Esophagus (tissue), 2 donors: ENCODE data around the gene CASQ2. TPM values are rescaled to one million over a fixed set of nuclear protein-coding genes. Genes with fewer than 3 reads are reported as not detected.
A peak's percentile ranks its signal among the peaks of the same experiment; 100 is the strongest.

Experiments
- H3K27ac ChIP-seq, 2 donors: one replicate each; pipeline ENCODE4 v1.5.1; 2013; ENCODE audit warnings: low read depth in 2 of 2, mild to moderate bottlenecking in 2 of 2, inconsistent platforms in 1 of 2, low read length in 1 of 2, moderate library complexity in 1 of 2
- H3K27me3 ChIP-seq, 2 donors: one replicate each; pipeline ENCODE4 v1.6.1; 2013; ENCODE audit warnings: low read length in 2 of 2, control low read depth in 1 of 2, mild to moderate bottlenecking in 1 of 2; ENCODE audit not compliant: insufficient read depth in 2 of 2, control insufficient read depth in 1 of 2
- H3K36me3 ChIP-seq, 2 donors: one replicate each; pipeline ENCODE4 v1.6.1; 2013; ENCODE audit warnings: low read length in 1 of 2; ENCODE audit not compliant: control insufficient read depth in 2 of 2, insufficient read depth in 2 of 2
- H3K4me1 ChIP-seq, 2 donors: one replicate each; pipeline ENCODE4 v1.6.1; 2013; ENCODE audit warnings: low read length in 1 of 2; ENCODE audit not compliant: control insufficient read depth in 2 of 2, insufficient read depth in 2 of 2
- H3K4me3 ChIP-seq, 2 donors: one replicate each; pipeline ENCODE4 v1.5.1; 2013; ENCODE audit warnings: low read length in 2 of 2, mild to moderate bottlenecking in 2 of 2, low read depth in 1 of 2, moderate library complexity in 1 of 2
- H3K9me3 ChIP-seq, 2 donors: one replicate each; pipeline ENCODE4 v1.6.1; 2013; ENCODE audit warnings: mild to moderate bottlenecking in 2 of 2, low read depth in 1 of 2, low read length in 1 of 2, moderate library complexity in 1 of 2; ENCODE audit not compliant: control insufficient read depth in 2 of 2, insufficient read depth in 1 of 2
- WGBS, 2 donors: extraction: QIAGEN DNeasy Blood & Tissue Kit; methylation state at CpG; one replicate each; pipeline ENCODE4 v1.1.7; 2013; 5-methylcytosine and 5-hydroxymethylcytosine counted together
- polyA plus RNA-seq, 2 donors: library from polyadenylated mRNA; stranded (reverse); fragments of 200-250 nt; gene quantifications; one replicate each; pipeline ENCODE4 v1.2.3, GENCODE V29; 2013
- donor health status: healthy with polysubstance abuse.
- donor health status: Bipolar disorder and iron deficiency.

Gene CASQ2
- polyA plus RNA-seq, 2 donors, result 2.2 to 6.7 TPM

GRCh38 chr1:115764541-115764940 lies 4.0 kb downstream of the CASQ2 start:
- Histone ChIP-seq H3K4me1 (no peaks in the 10 kb centered on the region), H3K36me3 (no peaks in the 10 kb centered on the region), H3K4me3 (no peak overlapping the region), H3K27ac (no peak overlapping the region), H3K9me3 (no peaks in the 10 kb centered on the region), H3K27me3 (no peaks in the 10 kb centered on the region)
- WGBS, 2 donors, result 7 to 35% methylated on average over 1 of the region's 1 CpG

GRCh38 chr1:115762779-115763178 lies 5.7 kb downstream of the CASQ2 start:
- Histone ChIP-seq H3K9me3 (no peaks in the 10 kb centered on the region), H3K36me3 (no peaks in the 10 kb centered on the region), H3K27ac (no peak overlapping the region), H3K4me1 (no peaks in the 10 kb centered on the region), H3K4me3 (no peak overlapping the region), H3K27me3 (no peaks in the 10 kb centered on the region)
- 83 to 91% methylated on average over 3 of the region's 3 CpGs for WGBS, 2 donors

- Histone ChIP-seq H3K4me1 (no peaks in the 10 kb centered on the region), H3K27me3 (no peaks in the 10 kb centered on the region), H3K9me3 (no peaks in the 10 kb centered on the region), H3K36me3 (no peaks in the 10 kb centered on the region), H3K4me3 (no peak overlapping the region), H3K27ac (no peak overlapping the region)
- WGBS, 2 donors, result 78 to 80% methylated on average over 7 of the region's 7 CpGs
These were observed 6.8 kb downstream of the CASQ2 start for GRCh38 chr1:115761601-115762302.

- no peak overlapping the region for H3K4me3 ChIP-seq
- no peak overlapping the region for H3K27ac ChIP-seq
- H3K4me1 ChIP-seq, result no peaks in the 10 kb centered on the region
- H3K27me3 ChIP-seq, result no peaks in the 10 kb centered on the region
- H3K9me3 ChIP-seq, result no peaks in the 10 kb centered on the region
- no peaks in the 10 kb centered on the region for H3K36me3 ChIP-seq
- WGBS, 2 donors, result 0 to 57% methylated on average over 1 of the region's 1 CpG
These were observed 10.7 kb downstream of the CASQ2 start for GRCh38 chr1:115757856-115758255.

- no peak overlapping the region for H3K4me3 ChIP-seq
- H3K9me3 ChIP-seq, result no peaks in the 10 kb centered on the region
- 64 to 65% methylated on average over 3 of the region's 3 CpGs for WGBS, 2 donors
- H3K27ac ChIP-seq, result no peak overlapping the region
- H3K27me3 ChIP-seq, result no peaks in the 10 kb centered on the region
- no peaks in the 10 kb centered on the region for H3K4me1 ChIP-seq
- H3K36me3 ChIP-seq, result no peaks in the 10 kb centered on the region
These were observed 11.2 kb downstream of the CASQ2 start for GRCh38 chr1:115757326-115757725.

GRCh38 chr1:115755456-115756370 lies 12.8 kb downstream of the CASQ2 start:
- Histone ChIP-seq H3K27ac (no peak overlapping the region), H3K9me3 (no peaks in the 10 kb centered on the region), H3K4me3 (no peak overlapping the region), H3K27me3 (no peaks in the 10 kb centered on the region), H3K4me1 (no peaks in the 10 kb centered on the region), H3K36me3 (no peaks in the 10 kb centered on the region)
- WGBS, 2 donors, result 77 to 78% methylated on average over 8 of the region's 8 CpGs

- WGBS, 2 donors, result 49 to 66% methylated on average over 7 to 8 of the region's 8 CpGs
- Histone ChIP-seq H3K27ac (no peak overlapping the region), H3K36me3 (no peaks in the 10 kb centered on the region), H3K27me3 (no peaks in the 10 kb centered on the region), H3K9me3 (no peaks in the 10 kb centered on the region), H3K4me1 (peaks cover 2 to 5% of the 10 kb centered on the region in 2 donors), H3K4me3 (no peak overlapping the region)
These were observed 14.7 kb downstream of the CASQ2 start for GRCh38 chr1:115753830-115754229.

- Histone ChIP-seq H3K9me3 (no peaks in the 10 kb centered on the region), H3K27me3 (no peaks in the 10 kb centered on the region), H3K27ac (no peak overlapping the region), H3K4me3 (no peak overlapping the region), H3K4me1 (peaks cover 2 to 5% of the 10 kb centered on the region in 2 donors), H3K36me3 (no peaks in the 10 kb centered on the region)
- WGBS, 2 donors, result 68 to 73% methylated on average over 7 of the region's 7 CpGs
These were observed 15.2 kb downstream of the CASQ2 start for GRCh38 chr1:115753361-115753760.

GRCh38 chr1:115748401-115749150 lies 19.9 kb downstream of the CASQ2 start:
- no peaks in the 10 kb centered on the region for H3K27me3 ChIP-seq
- H3K36me3 ChIP-seq, result no peaks in the 10 kb centered on the region
- H3K4me1 ChIP-seq, result peaks cover 2 to 6% of the 10 kb centered on the region in 2 donors
- 32 to 40% methylated on average over 5 of the region's 5 CpGs for WGBS, 2 donors
- no peaks in the 10 kb centered on the region for H3K9me3 ChIP-seq
- H3K27ac ChIP-seq, result peak overlapping the region in 1 of 2 donors; percentile 65
- H3K4me3 ChIP-seq, result no peak overlapping the region
